Activated CD4-positive, alpha-beta memory T cell treated with anti-CD3 and anti-CD28 coated beads for 36 hours (primary cell): ENCODE measurements around the gene PRKAB1. TPM values are rescaled to one million over a fixed set of nuclear protein-coding genes. Genes with fewer than 3 reads are reported as not detected.
A peak's percentile ranks its signal among the peaks of the same experiment; 100 is the strongest.

Source experiments
- CTCF ChIA-PET: fragments of 350-600 bp; sonication (Branson Sonifier 250); formaldehyde crosslinking; loops from one replicate; lab custom pipeline; 2021; ENCODE audit warnings: antibody characterized with exemption, inconsistent platforms; lab: Charles Lee
- POLR2A ChIA-PET: fragments of 350-600 bp; sonication (Branson Sonifier 250); formaldehyde crosslinking; loops from one replicate; lab custom pipeline; 2021; ENCODE audit warnings: antibody characterized with exemption; lab: Charles Lee
- DNase-seq: peaks from one replicate; pipeline ENCODE4 v3.0.0-alpha.2; 2020
- H3K27ac Mint-ChIP-seq: one replicate; pipeline ENCODE4 v1.8.0; 2021; ENCODE audit warnings: mixed read lengths
- H3K27me3 Mint-ChIP-seq: one replicate; pipeline ENCODE4 v1.8.0; 2021; ENCODE audit warnings: mixed read lengths
- H3K36me3 Mint-ChIP-seq: one replicate; pipeline ENCODE4 v1.8.0; 2021; ENCODE audit warnings: mixed read lengths
- H3K4me1 Mint-ChIP-seq: one replicate; pipeline ENCODE4 v1.8.0; 2021; ENCODE audit warnings: low read depth, mixed read lengths
- H3K4me3 Mint-ChIP-seq: one replicate; pipeline ENCODE4 v1.8.0; 2021; ENCODE audit warnings: mild to moderate bottlenecking, mixed read lengths
- H3K9me3 Mint-ChIP-seq: one replicate; pipeline ENCODE4 v1.8.0; 2021; ENCODE audit warnings: mixed read lengths
- intact Hi-C: fragments of 100-400 bp; cut with micrococcal nuclease; formaldehyde crosslinking; loops from one replicate; pipeline ENCODE4 v1.15.1; 2023
- total RNA-seq, 2 experiments: library from RNA; stranded (reverse); gene quantifications; one replicate each; pipeline ENCODE4 v1.2.3, GENCODE V29; 2021

The PRKAB1 gene
- total RNA-seq, 2 experiments from 2014 or later: 27.3 to 29.3 TPM

GRCh38 chr12:119665164-119665929, 2.6 kb upstream of the PRKAB1 start:
- Mint-ChIP-seq H3K27me3 (no peaks in the 10 kb centered on the region), H3K9me3 (no peaks in the 10 kb centered on the region), H3K36me3 (peaks cover 11% of the 10 kb centered on the region), H3K27ac (no peak overlapping the region), H3K4me3 (no peak overlapping the region), H3K4me1 (peaks cover 25% of the 10 kb centered on the region)
- POLR2A ChIA-PET: no interaction called here
- CTCF ChIA-PET: interaction anchor here (0.8 to 1.3 kb wide), 3 partner anchors 17 to 237 kb away, joined by 3 to 4 read pairs (median 3); no protein-coding TSS in a partner anchor
- intact Hi-C loops: loop anchor here (5.0 to 10.0 kb wide), 3 partner anchors 212 to 1291 kb away; partner anchors contain the start of genes CIT, SUDS3 and TAOK3
- no peak for DNase-seq

GRCh38 chr12:119666226-119666795, 1.6 kb upstream of the PRKAB1 start:
- intact Hi-C loops: loop anchor here (2.0 to 10.0 kb wide), 4 partner anchors 211 to 1292 kb away; partner anchors contain the start of genes BICDL1, CIT, SUDS3 and TAOK3
- H3K27ac Mint-ChIP-seq: no peak overlapping the region
- no peaks in the 10 kb centered on the region for H3K27me3 Mint-ChIP-seq
- H3K4me1 Mint-ChIP-seq: peaks cover 35% of the 10 kb centered on the region
- no peaks in the 10 kb centered on the region for H3K9me3 Mint-ChIP-seq
- H3K4me3 Mint-ChIP-seq: peak overlapping the region; percentile 33
- CTCF ChIA-PET: interaction anchor here (1.0 to 1.3 kb wide), 2 partner anchors 13 to 222 kb away, joined by 3 to 4 read pairs; no protein-coding TSS in a partner anchor
- DNase-seq: no peak
- POLR2A ChIA-PET: no interaction called here
- H3K36me3 Mint-ChIP-seq: peaks cover 18% of the 10 kb centered on the region

- ChIA-PET POLR2A (interaction anchor here (1.2 to 1.6 kb wide), 2 partner anchors 10 to 323 kb away, joined by 3 to 4 read pairs; no protein-coding TSS in a partner anchor), CTCF (interaction anchor here (0.8 to 2.1 kb wide), 10 partner anchors 8 to 322 kb away, joined by 3 to 8 read pairs (median 4); partner anchors contain the start of gene BICDL1)
- peaks cover 24% of the 10 kb centered on the region for H3K36me3 Mint-ChIP-seq
- H3K9me3 Mint-ChIP-seq: no peaks in the 10 kb centered on the region
- H3K27me3 Mint-ChIP-seq: no peaks in the 10 kb centered on the region
- H3K27ac Mint-ChIP-seq: peak overlapping the region; percentile 88
- H3K4me1 Mint-ChIP-seq: peaks cover 41% of the 10 kb centered on the region
- intact Hi-C loops: loop anchor here (1.0 to 10.0 kb wide), 5 partner anchors 210 to 1292 kb away; partner anchors contain the start of genes BICDL1, CIT, SUDS3 and TAOK3
- peak overlapping the region; percentile 82 for H3K4me3 Mint-ChIP-seq
- DNase-seq: no peak
Measured at GRCh38 chr12:119666900-119667576, 895 bp upstream of the PRKAB1 start.

GRCh38 chr12:119668324-119668841, 450 bp downstream of the PRKAB1 start:
- ChIA-PET CTCF (interaction anchor here (0.6 to 2.1 kb wide), 11 partner anchors 8 to 1292 kb away, joined by 3 to 8 read pairs (median 3); partner anchors contain the start of genes BICDL1 and SUDS3), POLR2A (interaction anchor here (1.2 to 2.3 kb wide), 3 partner anchors 9 to 322 kb away, joined by 3 to 7 read pairs (median 4); no protein-coding TSS in a partner anchor)
- peak overlapping the region; percentile 82 for H3K4me3 Mint-ChIP-seq
- H3K4me1 Mint-ChIP-seq: peaks cover 54% of the 10 kb centered on the region
- no peaks in the 10 kb centered on the region for H3K27me3 Mint-ChIP-seq
- H3K27ac Mint-ChIP-seq: peak overlapping the region; percentile 88
- H3K36me3 Mint-ChIP-seq: peaks cover 38% of the 10 kb centered on the region
- no peak for DNase-seq
- H3K9me3 Mint-ChIP-seq: no peaks in the 10 kb centered on the region
- intact Hi-C loops: loop anchor here (5.0 to 10.0 kb wide), 3 partner anchors 209 to 1294 kb away; partner anchors contain the start of genes CIT, SUDS3 and TAOK3

GRCh38 chr12:119669744-119670472, 2.0 kb downstream of the PRKAB1 start:
- CTCF ChIA-PET: interaction anchor here (0.9 to 1.5 kb wide), 3 partner anchors 12 to 111 kb away, joined by 3 to 4 read pairs (median 3); no protein-coding TSS in a partner anchor
- Mint-ChIP-seq H3K4me3 (peak overlapping the region; percentile 37), H3K4me1 (peaks cover 70% of the 10 kb centered on the region), H3K27me3 (no peaks in the 10 kb centered on the region), H3K27ac (peak overlapping the region; percentile 71), H3K9me3 (no peaks in the 10 kb centered on the region), H3K36me3 (peaks cover 52% of the 10 kb centered on the region)
- POLR2A ChIA-PET: interaction anchor here (0.9 to 2.3 kb wide), 2 partner anchors 9 to 12 kb away, joined by 3 to 7 read pairs; no protein-coding TSS in a partner anchor
- intact Hi-C loops: loop anchor here (5.0 to 10.0 kb wide), 5 partner anchors 207 to 1635 kb away; partner anchors contain the start of genes CIT, SUDS3 and TAOK3
- no peak for DNase-seq

GRCh38 chr12:119671070-119671469, 3.1 kb downstream of the PRKAB1 start:
- ChIA-PET CTCF (interaction anchor here (0.9 to 1.5 kb wide), 3 partner anchors 11 to 110 kb away, joined by 3 to 4 read pairs (median 3); no protein-coding TSS in a partner anchor), POLR2A (no interaction called here)
- DNase-seq: no peak
- H3K27ac Mint-ChIP-seq: peak overlapping the region; percentile 71
- H3K4me3 Mint-ChIP-seq: no peak overlapping the region
- H3K4me1 Mint-ChIP-seq: peaks cover 74% of the 10 kb centered on the region
- H3K36me3 Mint-ChIP-seq: peaks cover 63% of the 10 kb centered on the region
- H3K9me3 Mint-ChIP-seq: no peaks in the 10 kb centered on the region
- intact Hi-C loops: loop anchor here (5.0 to 10.0 kb wide), 2 partner anchors 346 to 1636 kb away; no protein-coding TSS in a partner anchor
- H3K27me3 Mint-ChIP-seq: no peaks in the 10 kb centered on the region

GRCh38 chr12:119672194-119672593, 4.3 kb downstream of the PRKAB1 start:
- Mint-ChIP-seq H3K4me3 (no peak overlapping the region), H3K36me3 (peaks cover 74% of the 10 kb centered on the region), H3K4me1 (peaks cover 62% of the 10 kb centered on the region), H3K27me3 (no peaks in the 10 kb centered on the region), H3K27ac (peak overlapping the region; percentile 92), H3K9me3 (no peaks in the 10 kb centered on the region)
- DNase-seq: no peak
- intact Hi-C loops: loop anchor here (5.0 to 10.0 kb wide), 2 partner anchors 345 to 1637 kb away; no protein-coding TSS in a partner anchor
- CTCF ChIA-PET: interaction anchor here (1.2 kb wide), 1 partner anchor 21 kb away, joined by 3 read pairs; no protein-coding TSS in a partner anchor
- POLR2A ChIA-PET: interaction anchor here (0.7 kb wide), 1 partner anchor 10 kb away, joined by 3 read pairs; no protein-coding TSS in a partner anchor

- Mint-ChIP-seq H3K4me3 (no peak overlapping the region), H3K4me1 (peaks cover 59% of the 10 kb centered on the region), H3K36me3 (peaks cover 73% of the 10 kb centered on the region), H3K27ac (peak overlapping the region; percentile 92), H3K27me3 (no peaks in the 10 kb centered on the region), H3K9me3 (no peaks in the 10 kb centered on the region)
- peak; percentile 36 for DNase-seq
- intact Hi-C loops: loop anchor here (5.0 to 10.0 kb wide), 2 partner anchors 344 to 1639 kb away; no protein-coding TSS in a partner anchor
- ChIA-PET CTCF (interaction anchor here (1.2 to 1.4 kb wide), 2 partner anchors 230 to 1298 kb away, joined by 3 to 4 read pairs; partner anchors contain the start of gene SUDS3), POLR2A (no interaction called here)
Measured at GRCh38 chr12:119673634-119674033, 5.7 kb downstream of the PRKAB1 start.

GRCh38 chr12:119674560-119674959, 6.6 kb downstream of the PRKAB1 start:
- Mint-ChIP-seq H3K27me3 (no peaks in the 10 kb centered on the region), H3K36me3 (peaks cover 76% of the 10 kb centered on the region), H3K9me3 (no peaks in the 10 kb centered on the region), H3K27ac (peak overlapping the region; percentile 92), H3K4me3 (no peak overlapping the region), H3K4me1 (peaks cover 57% of the 10 kb centered on the region)
- POLR2A ChIA-PET: no interaction called here
- intact Hi-C loops: loop anchor here (5.0 to 10.0 kb wide), 2 partner anchors 343 to 1640 kb away; no protein-coding TSS in a partner anchor
- CTCF ChIA-PET: interaction anchor here (1.1 to 1.4 kb wide), 2 partner anchors 106 to 231 kb away, joined by 3 read pairs; no protein-coding TSS in a partner anchor
- DNase-seq: no peak

- H3K4me1 Mint-ChIP-seq: peaks cover 42% of the 10 kb centered on the region
- no peak overlapping the region for H3K4me3 Mint-ChIP-seq
- POLR2A ChIA-PET: no interaction called here
- DNase-seq: no peak
- CTCF ChIA-PET: interaction anchor here (0.6 to 1.6 kb wide), 3 partner anchors 8 to 1626 kb away, joined by 3 to 4 read pairs (median 4); partner anchors contain the start of gene PRKAB1
- no peaks in the 10 kb centered on the region for H3K9me3 Mint-ChIP-seq
- intact Hi-C loops: loop anchor here (10.0 kb wide), 1 partner anchor 1641 kb away; no protein-coding TSS in a partner anchor
- H3K27me3 Mint-ChIP-seq: no peaks in the 10 kb centered on the region
- H3K27ac Mint-ChIP-seq: peak overlapping the region; percentile 44
- H3K36me3 Mint-ChIP-seq: peaks cover 81% of the 10 kb centered on the region
Measured at GRCh38 chr12:119676022-119676421, 8.1 kb downstream of the PRKAB1 start.
